Measurements from ENCODE around the gene MRPL1.
"Not testable (repeated sequence)": the region's sequence is repeated elsewhere in the genome, so short reads cannot be mapped to it uniquely, and the experiment has no call there.

Gene MRPL1

DNA sequence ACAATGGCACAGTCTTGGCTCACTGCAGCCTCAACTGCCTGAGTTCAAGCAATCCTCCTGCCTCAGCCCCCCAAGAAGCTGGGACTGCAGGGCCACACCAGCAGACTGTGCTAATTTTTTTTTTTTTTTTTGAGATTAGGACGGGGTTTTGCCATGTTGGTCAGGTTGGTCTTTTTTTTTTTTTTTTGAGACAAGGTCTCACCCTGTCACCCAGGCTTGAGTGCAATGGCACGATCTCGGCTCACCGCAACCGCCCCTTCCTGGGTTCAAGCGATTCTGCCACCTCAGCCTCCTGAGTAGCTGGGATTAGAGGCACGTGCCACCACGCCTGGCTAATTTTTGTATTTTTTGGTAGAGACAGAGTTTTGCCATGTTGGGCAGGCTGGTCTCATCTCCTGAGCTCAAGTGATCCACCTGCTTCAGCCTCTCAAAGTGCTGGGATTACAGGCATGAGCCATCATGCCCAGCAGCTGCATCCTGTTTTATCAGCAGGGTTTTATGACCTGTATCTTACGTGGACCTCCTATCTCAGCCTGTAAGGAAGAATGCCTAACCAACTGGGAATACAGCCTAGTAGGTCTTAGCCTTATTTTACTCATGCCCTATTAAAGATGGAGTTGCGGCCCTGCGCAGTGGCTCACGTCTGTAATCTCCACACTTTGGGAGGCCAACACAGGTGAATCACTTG is 13.2 kb upstream of the MRPL1 start:
- DNase-seq (ENCODE audit: low read depth, low spot score): no peak

DNA sequence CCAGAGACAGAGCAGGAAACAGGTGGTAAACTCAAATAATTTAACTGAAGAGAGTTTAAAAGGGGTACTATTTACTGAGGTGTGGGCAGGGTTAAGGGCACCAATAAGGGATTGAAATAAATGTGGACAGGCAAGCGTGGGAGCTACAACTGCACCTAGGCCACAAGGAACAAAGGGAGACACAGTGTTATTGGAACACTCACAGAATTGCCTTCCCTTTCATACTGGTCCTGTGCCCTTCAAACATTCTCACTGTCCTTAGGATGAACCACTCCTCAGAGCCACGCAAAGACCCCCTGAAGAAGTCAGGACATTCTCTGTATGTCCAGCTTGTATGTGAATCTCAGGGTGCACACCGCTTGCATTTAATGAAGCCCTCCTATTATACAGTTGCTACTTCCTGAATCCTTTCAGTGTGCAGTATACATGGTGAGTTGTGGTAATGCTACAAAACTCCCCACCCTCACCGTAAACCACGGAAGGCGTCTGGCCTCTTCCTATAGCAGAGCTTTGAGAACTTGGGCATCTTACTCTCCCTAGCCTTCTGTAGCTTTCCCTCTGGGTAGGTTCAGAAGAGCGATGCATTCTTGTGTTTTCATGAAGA is 9.6 kb upstream of the MRPL1 start:
- no peak for DNase-seq (ENCODE audit: low read depth, low spot score)

DNA sequence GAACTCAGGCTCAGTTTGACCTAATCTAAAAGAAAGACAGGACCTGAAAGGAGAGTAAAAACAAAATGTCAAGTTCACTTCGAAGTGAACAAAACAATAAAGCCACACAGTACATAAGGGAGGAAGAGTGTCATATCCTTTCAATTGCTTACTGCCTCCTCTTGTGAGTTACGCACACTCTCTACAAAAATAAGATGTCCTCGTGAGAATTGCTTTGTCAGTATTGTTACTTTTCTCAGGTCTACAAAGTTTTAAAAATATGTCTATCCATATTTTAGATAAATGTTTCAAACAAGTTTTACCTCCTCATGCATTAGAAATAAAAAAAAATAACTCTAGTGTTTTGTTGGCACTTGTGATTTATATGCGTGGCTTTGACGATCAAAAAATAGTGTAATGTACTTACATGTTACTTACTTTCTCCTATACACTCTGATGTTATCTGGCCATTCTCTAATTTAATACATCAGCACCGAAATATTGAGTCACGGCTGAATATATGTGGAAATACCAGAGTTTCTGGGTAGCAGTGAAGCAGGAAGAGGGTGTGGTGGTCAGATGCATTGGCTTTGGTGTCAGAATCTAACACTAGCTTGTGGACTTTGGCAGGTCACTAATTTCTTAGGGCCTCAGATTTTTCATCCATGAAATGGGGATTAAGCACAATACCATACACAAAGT is 8.1 kb upstream of the MRPL1 start:
- DNase-seq (ENCODE audit: low read depth, low spot score): no peak

DNA sequence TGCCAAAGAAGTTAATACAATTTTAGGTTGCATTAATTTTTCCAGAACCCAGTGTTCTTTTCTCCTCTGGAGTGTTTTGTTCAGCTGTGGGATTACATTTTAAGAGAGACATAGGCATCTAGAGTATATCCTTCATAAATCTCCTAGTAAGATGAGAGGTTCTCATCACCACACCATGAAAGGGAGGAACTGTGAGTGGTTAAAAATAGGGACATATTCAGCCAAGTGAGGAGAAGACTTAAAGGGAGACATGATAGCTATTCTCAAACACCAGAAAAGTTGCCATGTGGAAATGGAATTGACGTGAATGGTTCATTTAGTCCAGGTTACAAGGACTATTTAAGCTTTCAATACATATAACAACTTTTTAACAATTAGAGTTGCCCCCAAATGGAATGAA is 6.5 kb upstream of the MRPL1 start:
- no peak for DNase-seq (ENCODE audit: low read depth, low spot score)

DNA sequence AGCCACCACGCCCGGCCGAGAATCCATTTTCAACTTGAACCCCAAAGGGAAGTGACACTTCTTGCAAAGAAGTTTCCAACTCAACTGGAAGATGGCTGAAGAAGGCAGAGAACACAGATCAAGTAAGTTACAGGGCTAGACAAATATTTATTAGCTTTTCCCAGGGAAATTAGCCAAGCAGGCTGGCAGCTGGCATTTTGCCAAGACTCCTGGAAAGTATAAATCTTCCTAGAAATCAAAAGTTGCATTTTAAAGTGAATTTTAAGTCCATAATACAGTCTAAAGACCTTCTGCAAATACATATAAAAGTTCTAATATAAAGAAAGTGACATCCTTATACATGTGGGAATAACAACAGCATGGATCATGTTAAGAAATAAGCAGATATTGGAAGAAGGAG is 3.4 kb upstream of the MRPL1 start:
- no peak for DNase-seq (ENCODE audit: low read depth, low spot score)

DNA sequence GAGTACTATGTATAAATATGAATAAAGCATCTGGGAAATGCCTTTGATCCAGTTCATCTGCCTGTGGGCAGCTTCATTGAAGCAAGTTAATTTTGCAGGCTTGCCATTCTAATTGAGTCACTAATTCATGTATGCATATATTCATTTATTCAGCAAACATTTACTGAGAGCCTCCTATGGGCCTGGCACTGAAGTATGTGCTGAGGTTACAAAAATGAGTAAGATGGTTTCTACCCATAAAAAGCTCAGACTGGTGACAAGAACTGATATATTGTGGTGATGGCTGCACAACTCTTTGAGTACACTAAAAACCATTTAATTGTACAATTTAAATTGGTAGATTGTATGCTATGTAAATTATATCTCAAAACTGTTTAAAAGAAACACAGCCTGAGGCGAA is 1.1 kb upstream of the MRPL1 start:
- DNase-seq (ENCODE audit: low read depth, low spot score): no peak

DNA sequence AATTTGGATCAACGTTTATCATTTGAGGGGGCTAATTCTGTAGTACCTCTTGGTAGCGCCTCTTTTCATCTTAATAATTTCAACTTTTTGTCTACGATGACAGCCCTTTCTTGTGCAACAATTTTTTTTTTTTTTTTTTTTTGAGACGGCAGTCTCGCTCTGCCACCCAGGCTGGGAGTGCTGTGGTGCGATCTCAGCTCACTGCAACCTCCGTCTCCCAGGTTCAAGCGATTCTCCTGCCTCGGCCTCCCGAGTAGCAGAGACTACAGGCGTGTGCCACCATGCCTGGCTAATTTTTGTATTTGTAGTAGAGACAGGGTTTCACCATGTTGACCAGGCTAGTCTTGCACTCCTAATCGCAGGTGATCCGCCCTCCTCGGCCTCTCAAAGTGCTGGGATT is 711 bp downstream of the MRPL1 start:
- not testable (repeated sequence) for DNase-seq (ENCODE audit: low read depth, low spot score)

DNA sequence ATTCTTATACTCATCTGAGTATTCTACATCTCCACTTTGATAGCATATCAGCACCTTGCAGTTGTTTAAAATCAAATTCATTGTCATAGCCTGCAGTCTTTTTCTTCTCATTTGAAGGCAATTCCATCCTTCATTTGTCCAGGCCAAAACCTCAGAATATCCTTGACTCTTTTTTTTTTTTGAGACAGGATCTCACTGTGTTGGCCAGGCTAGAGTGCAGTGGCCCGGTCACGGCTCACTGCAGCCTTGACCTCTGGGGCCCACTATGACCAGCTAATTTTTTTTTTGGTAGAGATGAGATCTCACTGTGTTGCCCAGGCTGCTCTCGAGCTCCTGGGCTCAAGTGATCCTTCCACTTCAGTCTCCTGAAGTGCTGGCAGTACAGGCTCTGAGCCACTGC is 2.6 kb downstream of the MRPL1 start:
- DNase-seq (ENCODE audit: low read depth, low spot score): no peak

DNA sequence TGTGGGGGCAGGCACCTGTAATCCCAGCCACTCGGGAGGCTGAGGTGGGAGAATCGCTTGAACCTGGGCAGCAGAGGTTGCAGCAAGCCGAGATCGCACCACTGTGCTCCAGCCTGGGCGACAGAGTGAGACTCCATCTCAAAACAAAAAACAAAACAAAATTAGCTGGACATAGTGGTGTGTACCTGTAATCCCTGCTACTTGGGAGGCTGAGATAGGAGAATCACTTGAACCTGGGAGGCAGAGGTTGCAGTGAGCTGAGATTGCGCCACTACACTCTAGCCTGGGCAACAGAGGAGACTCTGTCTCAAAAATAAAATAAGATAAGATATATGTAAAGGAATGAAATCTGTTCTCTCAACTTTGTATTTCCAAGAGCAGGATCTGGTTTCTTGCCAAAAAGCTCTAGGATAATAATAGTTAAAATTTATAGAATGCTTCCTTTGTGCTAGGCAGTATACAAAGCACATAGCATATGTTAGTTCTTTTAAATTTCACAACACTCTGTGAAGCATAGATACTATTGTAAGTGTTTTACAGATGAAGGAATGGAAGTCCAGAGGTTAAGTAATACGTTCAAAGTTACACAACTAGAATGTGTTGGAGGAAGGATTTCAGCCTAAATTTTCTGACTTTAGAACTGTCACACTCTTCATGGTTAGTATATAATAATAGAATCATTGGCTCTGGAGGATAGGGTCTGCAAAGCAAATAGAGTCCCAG is 10.3 kb downstream of the MRPL1 start:
- no peak for DNase-seq (ENCODE audit: low read depth, low spot score)

DNA sequence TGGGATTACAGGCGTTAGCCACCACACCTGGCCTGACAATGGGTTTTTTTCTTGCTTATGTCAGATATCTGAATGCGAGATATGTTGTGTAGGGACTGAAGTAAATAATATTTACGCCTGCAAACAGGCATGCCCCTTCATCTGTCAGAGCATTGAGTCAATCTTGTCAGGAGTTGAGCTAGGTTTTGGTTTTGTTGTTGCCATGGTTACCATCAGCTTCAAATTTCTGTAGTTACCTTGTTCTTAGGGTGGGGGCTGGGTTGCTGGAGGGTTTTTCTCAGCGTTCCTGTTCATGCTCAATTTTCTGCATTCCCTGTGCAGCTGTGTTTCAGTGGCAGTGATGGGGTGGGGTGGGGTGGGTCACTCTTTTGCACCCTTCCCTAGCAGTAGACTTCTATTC is 14.5 kb downstream of the MRPL1 start:
- DNase-seq (ENCODE audit: low read depth, low spot score): no peak

DNA sequence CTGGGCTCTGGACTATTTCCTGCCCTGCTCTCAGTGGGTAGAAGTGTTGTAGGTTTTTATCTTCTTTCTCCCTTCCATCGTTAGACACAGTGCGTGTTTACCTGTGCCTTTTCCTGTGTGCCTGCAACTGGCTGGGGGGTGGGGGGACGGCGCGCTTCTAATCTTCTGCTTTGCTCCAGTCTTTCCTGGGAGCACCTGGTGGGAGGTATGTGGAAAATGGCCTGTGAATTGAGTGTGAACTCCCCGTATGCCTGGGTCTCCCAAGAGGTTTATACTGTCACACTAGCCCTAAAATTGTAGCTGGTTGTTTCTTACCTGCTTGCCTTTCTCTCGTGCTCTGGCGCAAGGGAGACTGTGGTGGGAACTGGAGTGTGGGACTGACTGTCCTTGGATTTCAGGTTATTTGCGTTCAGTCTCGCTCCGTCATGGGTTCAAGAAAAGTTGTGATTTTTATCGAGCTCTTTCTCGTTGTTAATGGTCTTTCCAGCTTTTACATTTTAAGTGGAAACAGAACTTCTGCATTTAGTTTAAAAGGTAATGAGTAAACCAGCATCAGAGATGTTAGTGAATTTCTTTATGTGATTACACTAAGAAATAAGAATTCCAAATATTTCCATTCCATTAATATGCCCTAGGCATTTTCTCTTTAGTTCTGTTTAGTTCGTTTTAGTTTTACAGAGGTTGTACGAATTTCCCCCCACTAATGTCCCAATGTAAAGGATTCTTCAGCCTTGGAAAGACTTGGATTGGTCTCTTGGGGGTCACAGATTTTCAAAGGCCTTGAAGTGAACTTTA is 15.3 kb downstream of the MRPL1 start:
- no peak for DNase-seq (ENCODE audit: low read depth, low spot score)

DNA sequence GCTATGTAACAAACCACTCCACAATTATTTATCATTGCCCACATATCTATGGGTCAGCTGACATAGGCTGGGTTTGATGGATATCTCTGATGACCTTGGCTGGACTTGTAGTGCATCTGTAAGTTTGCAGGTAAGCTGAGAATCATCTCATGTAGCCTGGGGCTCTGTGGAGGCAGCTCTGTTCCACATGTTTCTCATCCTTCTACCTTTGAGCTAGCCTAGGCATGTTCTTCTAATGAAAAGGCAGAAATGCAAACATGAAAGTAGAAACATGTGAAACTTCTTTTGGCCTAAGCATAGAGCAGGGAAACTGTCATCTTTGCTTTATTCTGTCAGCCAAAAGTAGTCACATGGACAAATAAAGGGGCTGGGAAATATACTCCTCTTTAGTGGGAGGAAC is 18.2 kb downstream of the MRPL1 start:
- DNase-seq (ENCODE audit: low read depth, low spot score): no peak

DNA sequence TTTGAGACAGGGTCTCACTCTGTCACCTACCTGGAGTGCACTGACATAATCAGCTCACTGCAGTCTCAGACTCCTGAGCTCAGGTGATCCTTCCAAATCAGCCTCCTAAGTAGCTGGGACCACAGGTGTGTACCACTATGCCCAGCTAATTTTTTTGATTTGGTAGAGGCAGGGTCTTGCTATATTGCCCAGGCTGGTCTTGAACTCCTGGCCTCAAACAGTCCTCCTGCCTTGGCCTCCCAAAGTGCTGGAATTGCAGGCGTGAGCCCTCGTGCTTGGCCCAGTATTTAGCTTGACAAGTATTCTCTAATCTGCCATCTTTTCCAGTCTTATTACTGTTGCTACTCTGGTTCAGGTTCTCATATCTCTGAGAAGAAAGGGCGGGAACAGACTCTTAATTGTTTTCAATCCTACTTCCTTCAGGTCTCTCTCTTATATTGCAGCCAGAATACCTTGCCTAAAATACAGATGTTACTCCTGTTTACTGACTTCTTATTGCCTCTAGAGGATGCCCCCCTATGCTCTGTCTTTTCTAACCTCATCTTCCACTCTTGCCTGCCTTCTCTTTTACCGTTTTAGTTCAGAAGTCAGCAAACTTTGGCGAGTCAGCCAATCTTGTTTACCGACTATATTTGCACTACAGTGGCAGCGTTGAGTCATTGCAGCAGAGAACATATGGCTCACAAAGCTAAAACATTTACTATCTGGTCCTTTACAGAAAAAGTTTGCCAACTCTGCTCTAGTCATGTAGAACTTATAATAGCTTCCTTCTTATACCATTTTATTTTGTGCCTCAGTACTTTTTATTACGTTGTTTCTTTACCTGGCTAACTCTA is 19.0 kb downstream of the MRPL1 start:
- DNase-seq (ENCODE audit: low read depth, low spot score): no peak

DNA sequence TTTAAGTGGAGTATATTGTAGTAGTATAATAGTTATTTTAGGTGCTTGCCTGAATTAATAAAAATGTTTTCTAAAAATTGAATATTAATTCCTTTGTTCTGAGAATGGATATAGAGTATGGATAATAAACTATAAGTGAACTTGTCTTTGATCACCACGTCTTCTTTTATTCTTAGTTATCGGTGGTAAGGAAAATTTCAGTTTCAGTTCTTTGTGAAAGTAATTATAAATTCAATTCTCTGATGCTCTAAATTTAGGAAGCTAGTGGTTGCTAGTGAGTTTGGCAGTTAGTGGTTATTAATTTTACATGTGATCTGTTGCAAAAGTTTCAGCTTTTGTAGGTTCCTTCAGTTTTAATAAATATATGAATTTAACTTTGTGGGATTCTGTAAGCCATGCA is 30.8 kb downstream of the MRPL1 start:
- DNase-seq (ENCODE audit: low read depth, low spot score): no peak

DNA sequence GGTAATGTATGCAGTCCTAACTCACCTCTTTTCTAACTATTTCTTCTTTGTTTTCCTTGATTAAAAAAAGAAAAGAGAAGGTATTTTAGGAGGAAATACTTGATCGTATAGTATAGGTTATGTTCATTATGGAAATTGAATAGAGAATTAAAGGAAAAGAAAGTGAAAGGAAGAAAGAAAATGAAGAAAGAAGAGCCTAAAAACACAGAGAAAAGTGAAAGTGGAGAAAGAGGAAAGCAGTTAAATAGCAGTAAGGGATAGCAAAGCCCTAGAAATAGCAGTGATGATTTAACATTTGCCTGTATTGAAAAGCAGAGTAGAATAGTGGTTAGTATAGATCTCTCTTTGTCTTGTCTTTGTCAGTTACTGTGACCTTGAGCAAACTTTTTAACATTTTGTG is 37.0 kb downstream of the MRPL1 start:
- DNase-seq (ENCODE audit: low read depth, low spot score): no peak

DNA sequence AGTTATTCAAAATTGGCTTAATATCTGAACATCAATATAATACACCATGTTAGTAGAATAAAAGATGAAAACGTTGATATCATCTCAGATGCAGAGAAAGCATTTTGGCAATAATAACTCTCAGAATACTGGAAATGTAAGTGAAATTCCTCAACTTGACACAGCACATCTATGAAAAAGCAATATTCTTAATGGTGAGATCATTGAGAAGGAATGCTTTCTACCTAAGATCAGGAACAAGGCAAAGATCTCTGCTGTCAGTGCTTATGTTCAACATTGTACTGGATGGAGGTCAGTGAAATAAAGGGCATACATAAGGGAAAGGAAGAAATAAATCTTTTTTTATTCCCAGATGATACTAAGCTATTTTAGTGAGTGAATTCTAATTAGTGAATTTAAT is 40.6 kb downstream of the MRPL1 start:
- no peak for DNase-seq (ENCODE audit: low read depth, low spot score)

DNA sequence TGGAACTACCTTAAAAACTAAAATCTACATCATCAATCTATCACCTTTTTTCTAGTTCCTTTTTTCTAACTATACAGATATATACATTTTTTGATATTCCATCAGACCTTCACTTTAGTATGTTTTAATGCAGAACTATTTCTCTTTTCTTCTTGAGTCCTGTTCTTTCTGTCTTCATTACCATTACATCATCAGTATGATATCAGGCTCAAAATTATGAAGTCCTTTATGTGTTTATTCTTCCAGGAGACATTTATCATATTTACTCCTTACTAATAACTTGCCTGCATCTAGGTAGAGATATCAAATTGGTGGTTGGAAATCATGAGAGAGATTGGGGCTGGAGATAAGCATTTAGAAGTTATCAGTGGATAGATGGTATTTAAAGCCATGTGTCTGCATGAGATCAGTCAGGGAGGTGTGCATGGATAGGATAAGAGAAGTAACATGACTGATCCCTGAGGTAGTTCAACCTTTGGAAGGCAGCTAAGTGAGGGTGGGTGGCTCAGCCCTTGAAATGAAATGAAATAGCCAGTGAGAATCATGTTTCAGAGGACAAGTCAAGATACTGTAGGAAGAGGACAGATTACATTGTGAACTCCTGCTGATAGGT is 43.1 kb downstream of the MRPL1 start:
- no peak for DNase-seq (ENCODE audit: low read depth, low spot score)

DNA sequence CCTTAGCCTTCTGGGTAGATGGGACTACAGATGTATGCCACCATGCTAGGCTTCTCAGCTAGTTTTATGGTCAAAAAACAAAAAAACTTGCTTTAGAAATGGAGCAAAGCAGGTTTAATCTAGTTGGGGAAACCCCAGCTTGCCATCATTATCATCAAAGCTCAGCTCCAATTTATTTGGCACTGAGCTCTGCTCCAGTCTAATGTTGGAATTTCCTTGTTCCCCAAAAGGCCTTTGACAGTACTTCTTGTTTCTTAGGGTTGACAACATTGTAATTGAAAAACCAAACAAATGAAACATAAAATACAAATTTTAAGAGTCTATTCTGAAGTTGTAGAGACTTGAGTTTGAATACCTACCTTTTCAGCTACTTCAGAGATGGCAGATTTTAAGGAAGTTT is 48.0 kb downstream of the MRPL1 start:
- DNase-seq (ENCODE audit: low read depth, low spot score): no peak

DNA sequence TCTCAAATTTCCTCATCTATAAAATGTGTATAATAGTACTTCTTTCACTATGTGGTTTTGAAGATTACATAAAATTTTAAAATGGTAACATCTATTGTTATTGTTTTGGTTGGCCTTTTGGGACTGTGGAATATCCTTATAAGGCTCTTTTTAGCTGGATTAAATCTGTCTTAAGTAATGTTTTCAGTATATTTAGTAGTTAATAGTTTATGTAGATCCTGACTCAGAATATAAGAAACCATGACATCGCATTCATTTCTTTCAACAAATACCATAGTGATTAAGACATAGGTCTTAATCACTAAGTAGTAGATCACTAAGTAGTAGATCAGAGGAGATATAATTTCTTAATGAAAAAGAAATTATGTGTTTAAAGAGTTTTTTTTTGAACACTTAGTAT is 48.5 kb downstream of the MRPL1 start:
- DNase-seq (ENCODE audit: low read depth, low spot score): no peak

DNA sequence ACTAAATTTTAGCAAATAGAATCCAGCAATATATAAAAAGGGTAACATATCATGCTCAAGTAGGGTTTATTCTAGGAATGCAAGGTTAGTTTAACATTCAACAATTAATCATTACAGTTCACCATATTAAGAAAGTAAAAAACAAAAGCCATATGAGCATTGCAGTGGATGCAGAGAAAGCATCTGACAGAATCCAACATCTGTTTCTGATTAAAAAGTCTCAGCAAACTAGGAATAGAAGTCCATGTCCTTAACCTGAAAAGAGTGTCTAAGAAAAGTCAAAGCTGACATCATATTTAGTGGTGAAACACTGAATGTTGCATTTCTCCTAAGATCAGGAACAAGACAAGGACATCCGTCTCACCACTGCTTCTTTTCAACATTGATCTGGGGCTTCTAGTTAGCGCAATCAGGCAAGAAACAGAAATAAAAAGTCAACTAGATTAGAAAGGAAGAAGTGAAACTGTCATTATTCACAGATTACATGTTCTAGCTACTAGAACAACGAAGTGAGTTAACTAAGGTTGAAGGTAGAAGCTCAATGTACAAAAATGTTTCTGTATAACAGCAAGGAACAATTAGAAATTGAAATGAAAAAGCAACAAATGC is 49.3 kb downstream of the MRPL1 start:
- no peak for DNase-seq (ENCODE audit: low read depth, low spot score)

All from smooth muscle cell of the brain vasculature (primary cell).